ENCODE measurements around the gene PLD1. TPM values are rescaled to one million over a fixed set of nuclear protein-coding genes. Genes with fewer than 3 reads are reported as not detected.

PLD1 gene
- total and polyA plus RNA-seq, 2 of the 8 experiments (the other 6 are each of a cell fraction or from before 2014, with no cell fraction given): 1.2 to 2.6 TPM

DNA sequence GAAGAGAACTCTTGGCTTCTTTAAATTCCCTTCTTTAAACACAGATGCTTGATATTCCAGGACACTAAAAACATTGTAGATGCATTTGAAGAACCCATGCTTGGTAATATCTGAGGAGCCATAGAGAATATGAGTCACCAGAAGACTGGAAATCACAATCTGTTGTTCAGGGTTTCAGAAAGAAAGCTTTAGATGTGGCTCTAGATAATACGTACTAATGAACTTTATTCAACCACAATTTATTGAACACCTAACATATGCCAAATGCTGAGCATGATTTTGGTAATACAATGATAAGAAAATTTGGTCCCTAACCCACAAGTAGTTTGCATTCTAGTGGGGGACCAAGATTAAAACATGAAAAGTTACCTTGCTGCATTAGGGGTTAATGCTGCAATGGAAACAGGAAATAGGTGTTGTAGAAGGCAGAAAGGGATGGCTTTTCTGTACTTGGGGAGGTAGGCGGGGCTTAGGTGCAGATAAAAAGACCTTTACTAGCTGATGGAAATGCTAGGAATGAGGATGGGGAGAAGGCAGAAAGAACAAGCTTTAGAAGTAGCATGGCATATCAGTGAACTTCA, 11.6 kb upstream of the PLD1 start:
- Histone ChIP-seq H3K4me2 (ENCODE audit: insufficient read depth in 1 of 2, low read depth in 2 of 2, low read length in 2 of 2) (no peak overlapping the region), H2BK20ac (ENCODE audit: low read length) (no peak overlapping the region), H3K18ac (ENCODE audit: extremely low read depth, low read length) (no peak overlapping the region), H3K36me3 (ENCODE audit: control insufficient read depth in 2 of 4, insufficient read depth in 4 of 4, low read length in 3 of 4) (no peaks in the 10 kb centered on the region), H2BK15ac (ENCODE audit: low read length) (no peak overlapping the region), H3K9ac (replicated peaks in 1 of 4; ENCODE audit: extremely low read depth in 1 of 4, low read depth in 3 of 4, low read length in 3 of 4) (no peak overlapping the region), H3K9me3 (ENCODE audit: insufficient read depth in 2 of 2, low read depth in 1 of 2, low read length in 1 of 2) (no peaks in the 10 kb centered on the region), H2BK12ac (ENCODE audit: low read depth, low read length) (no peak overlapping the region), H3K79me1 (ENCODE audit: low read depth, low read length) (no peaks in the 10 kb centered on the region), H4K20me1 (replicated peaks in 1 of 2; ENCODE audit: control insufficient read depth in 1 of 2, insufficient read depth in 2 of 2, low read length in 2 of 2) (no peaks in the 10 kb centered on the region), H3K27ac (ENCODE audit: low read depth, low read length) (no peak overlapping the region), H4K5ac (ENCODE audit: insufficient read length, low read depth, low read length) (no peak overlapping the region), H2BK120ac (replicated peaks; ENCODE audit: low read depth, low read length) (no peak overlapping the region), H3K4ac (replicated peaks; ENCODE audit: insufficient read length, low read depth, low read length) (no peak overlapping the region), H2AFZ (ENCODE audit: low read length) (no peak overlapping the region), H3K23me2 (ENCODE audit: low read depth, low read length) (no peaks in the 10 kb centered on the region), H3K14ac (ENCODE audit: insufficient read length) (no peak overlapping the region), H3K4me3 (ENCODE audit: extremely low read depth in 1 of 4, insufficient read depth in 2 of 4, low read depth in 3 of 4, low read length in 4 of 4) (no peak overlapping the region), H2AK5ac (ENCODE audit: low read depth, low read length) (no peak overlapping the region), H3K23ac (ENCODE audit: insufficient read length) (no peak overlapping the region), H4K8ac (ENCODE audit: extremely low read depth, insufficient read depth, low read length) (no peak overlapping the region), H3K56ac (replicated peaks; ENCODE audit: insufficient read length, low read depth, low read length) (no peak overlapping the region), H3K4me1 (replicated peaks in 1 of 4; ENCODE audit: control insufficient read depth in 3 of 4, insufficient read depth in 4 of 4, low read length in 3 of 4) (peaks cover 2 to 8% (median 4%) of the 10 kb centered on the region in 4 experiments; a peak in 4 of 7 replicates), H3K79me2 (ENCODE audit: control insufficient read depth in 1 of 2, insufficient read depth in 2 of 2, low read length in 2 of 2) (no peaks in the 10 kb centered on the region), H3K27me3 (replicated peaks in 1 of 4; ENCODE audit: control insufficient read depth in 3 of 4, extremely low read depth in 1 of 4, insufficient read depth in 3 of 4, low read length in 3 of 4) (no peaks in the 10 kb centered on the region), H2BK5ac (ENCODE audit: low read depth, low read length) (no peak overlapping the region), H4K91ac (replicated peaks; ENCODE audit: insufficient read length, low read length) (no peak overlapping the region)
- ChIA-PET CTCF (ENCODE audit: partially characterized antibody) (interaction anchor here (0.6 to 1.0 kb wide), 4 partner anchors 8 to 131 kb away, joined by 3 to 4 read pairs (median 3); no protein-coding TSS in a partner anchor), POLR2A (ENCODE audit: partially characterized antibody) (interaction anchor here (1.9 kb wide), 1 partner anchor 12 kb away, joined by 4 read pairs; the partner anchor contains the start of gene PLD1)
- WGBS, 2 experiments (ENCODE audit: extremely low coverage in 1 of 2, insufficient coverage in 1 of 2, insufficient read length in 1 of 2, insufficient replicate concordance in 2 of 2, low coverage in 1 of 2, low lambda C conversion rate in 2 of 2, missing lambda C conversion rate in 1 of 2): 44% methylated on average over 2 of the region's 2 CpGs; no CpG with 5 or more reads in 1 of the 2 experiments
- FAIRE-seq (no peak), DNase-seq (ENCODE audit: low read depth in 1 of 2, low spot score in 2 of 2) (no peak)
- TF ChIP-seq TAF7 (optimal IDR thresholded peaks at IDR 0.05; ENCODE audit: borderline replicate concordance, low read depth, low read length): no peak
- TF ChIP-seq YY1 (IDR thresholded peaks at IDR 0.05; ENCODE audit: low read depth, low read length): no peak
- no peak for TF ChIP-seq CTBP2 (IDR thresholded peaks at IDR 0.05; ENCODE audit: borderline replicate concordance, insufficient read depth, insufficient read length, low read length)
- no peak for TF ChIP-seq KDM1A (IDR thresholded peaks at IDR 0.05; ENCODE audit: borderline replicate concordance, low read length)
- no peak for TF ChIP-seq BCL11A (IDR thresholded peaks at IDR 0.05; ENCODE audit: low read depth in 2 of 2, low read length in 2 of 2)
- TF ChIP-seq SRF (IDR thresholded peaks at IDR 0.05; ENCODE audit: low read depth, low read length): no peak
- TF ChIP-seq MAX (IDR thresholded peaks at IDR 0.05): no peak
- TF ChIP-seq RNF2 (IDR thresholded peaks at IDR 0.05; ENCODE audit: borderline replicate concordance, low read depth, low read length, missing control alignments, poor library complexity, severe bottlenecking): no peak
- TF ChIP-seq BRCA1 (IDR thresholded peaks at IDR 0.05; ENCODE audit: low read depth, low read length): no peak
- no peak for TF ChIP-seq POLR2A (IDR thresholded peaks at IDR 0.05; ENCODE audit: control extremely low read depth in 1 of 2, low read depth in 2 of 2, low read length in 2 of 2)
- TF ChIP-seq TBP (IDR thresholded peaks at IDR 0.05; ENCODE audit: low read depth, low read length): no peak
- TF ChIP-seq RFX5 (IDR thresholded peaks at IDR 0.05; ENCODE audit: borderline replicate concordance, low read depth, low read length): no peak
- TF ChIP-seq E2F6 (IDR thresholded peaks at IDR 0.05): no peak

Measured in H1 (cell line).